CD14-positive monocyte (primary cell): ENCODE measurements around the gene TKFC. TPM values are rescaled to one million over a fixed set of nuclear protein-coding genes. Genes with fewer than 3 reads are reported as not detected.

Source experiments
- DNase-seq, 3 donors: peaks; one replicate each; pipeline ENCODE4 v3.0.0-alpha.2; 2011 to 2022
- H2AFZ ChIP-seq: 2 replicates; pipeline ENCODE4 v1.6.0; 2012; ENCODE audit warnings: mild to moderate bottlenecking, low read depth, low read length, inconsistent platforms; ENCODE audit not compliant: insufficient read depth, poor library complexity, severe bottlenecking
- H3K27ac ChIP-seq, 2 donors: 1 replicate in 1 of 2; 2 replicates in 1 of 2; pipeline ENCODE4 v1.5.1; 2012 to 2013; ENCODE audit warnings: low read length in 2 of 2, control low read depth in 1 of 2, inconsistent platforms in 1 of 2, low read depth in 1 of 2, mild to moderate bottlenecking in 1 of 2
- H3K27me3 ChIP-seq, 2 donors: one replicate each; pipeline versions ENCODE4 v1.6.0 to v1.6.1; 2011 to 2013; ENCODE audit warnings: low read length in 2 of 2; ENCODE audit not compliant: control insufficient read depth in 2 of 2, insufficient read depth in 2 of 2
- H3K36me3 ChIP-seq, 2 donors: replicated peaks in 1 of 2; 1 replicate in 1 of 2; 2 replicates in 1 of 2; pipeline versions ENCODE4 v1.5.1 to v1.6.1; 2012 to 2013; ENCODE audit warnings: low read length in 2 of 2, control low read depth in 1 of 2, inconsistent platforms in 1 of 2, mild to moderate bottlenecking in 1 of 2; ENCODE audit not compliant: insufficient read depth in 2 of 2, control insufficient read depth in 1 of 2
- H3K4me1 ChIP-seq, 2 donors: 1 replicate in 1 of 2; 2 replicates in 1 of 2; pipeline versions ENCODE4 v1.5.1 to v1.6.1; 2012 to 2013; ENCODE audit warnings: low read length in 2 of 2, control low read depth in 1 of 2, inconsistent platforms in 1 of 2, mild to moderate bottlenecking in 1 of 2, moderate library complexity in 1 of 2; ENCODE audit not compliant: insufficient read depth in 2 of 2, control insufficient read depth in 1 of 2
- H3K4me2 ChIP-seq: replicated peaks from 2 replicates; pipeline ENCODE3; 2012; ENCODE audit warnings: low read length, moderate library complexity, mild to moderate bottlenecking; ENCODE audit not compliant: poor library complexity, severe bottlenecking; ENCODE audit errors: extremely low read depth
- H3K4me3 ChIP-seq, 3 experiments: fragments of 200-600 bp in 1 of 3; sonication (generic) in 1 of 3; replicated peaks in 1 of 3; 1 replicate in 2 of 3; 2 replicates in 1 of 3; pipeline ENCODE4 v1.5.1; 2011 to 2013; ENCODE audit warnings: low read length in 3 of 3, mild to moderate bottlenecking in 3 of 3, control low read depth in 2 of 3, low read depth in 2 of 3, inconsistent platforms in 1 of 3, moderate library complexity in 1 of 3
- H3K79me2 ChIP-seq: 2 replicates; pipeline ENCODE4 v1.6.0; 2012; ENCODE audit warnings: mild to moderate bottlenecking, control low read depth, inconsistent platforms, low read length, moderate library complexity; ENCODE audit not compliant: insufficient read depth
- H3K9ac ChIP-seq: 2 replicates; pipeline ENCODE4 v1.6.0; 2017; ENCODE audit warnings: low read length, mild to moderate bottlenecking; ENCODE audit not compliant: insufficient read depth, poor library complexity, severe bottlenecking
- H3K9me3 ChIP-seq, 2 donors: replicated peaks in 1 of 2; 1 replicate in 1 of 2; 2 replicates in 1 of 2; pipeline versions ENCODE4 v1.5.1 to v1.6.1; 2012 to 2013; ENCODE audit warnings: low read length in 2 of 2, control low read depth in 1 of 2; ENCODE audit not compliant: control insufficient read depth in 1 of 2, insufficient read depth in 1 of 2
- H4K20me1 ChIP-seq: 2 replicates; pipeline ENCODE4 v1.6.0; 2012; ENCODE audit warnings: mild to moderate bottlenecking, low read length, control low read depth, moderate library complexity; ENCODE audit not compliant: insufficient read depth
- H3K27ac Mint-ChIP-seq, 7 donors: one replicate each; pipeline ENCODE4 v1.8.0; 2020; ENCODE audit warnings: mild to moderate bottlenecking in 7 of 7, mixed read lengths in 7 of 7, moderate library complexity in 6 of 7, inconsistent platforms in 2 of 7
- H3K27me3 Mint-ChIP-seq, 3 donors: one replicate each; pipeline ENCODE4 v1.8.0; 2021 to 2022; ENCODE audit warnings: low read depth in 3 of 3, mild to moderate bottlenecking in 3 of 3, mixed read lengths in 3 of 3, moderate library complexity in 3 of 3, inconsistent platforms in 1 of 3
- H3K36me3 Mint-ChIP-seq, 2 donors: one replicate each; pipeline ENCODE4 v1.8.0; 2020; ENCODE audit warnings: mixed read lengths in 2 of 2, inconsistent platforms in 1 of 2, mild to moderate bottlenecking in 1 of 2
- H3K4me1 Mint-ChIP-seq: one replicate; pipeline ENCODE4 v1.8.0; 2020; ENCODE audit warnings: mild to moderate bottlenecking, mixed read lengths
- H3K4me3 Mint-ChIP-seq, 2 donors: one replicate each; pipeline ENCODE4 v1.8.0; 2020; ENCODE audit warnings: mild to moderate bottlenecking in 2 of 2, mixed read lengths in 2 of 2, moderate library complexity in 1 of 2
- H3K9me3 Mint-ChIP-seq, 7 donors: one replicate each; pipeline ENCODE4 v1.8.0; 2020 to 2022; ENCODE audit warnings: mixed read lengths in 7 of 7, mild to moderate bottlenecking in 6 of 7, moderate library complexity in 6 of 7, inconsistent platforms in 2 of 7
- CTCF ChIP-seq: fragments of 200-600 bp; IDR thresholded peaks from one replicate; pipeline ENCODE4 v1.8.0; 2022; ENCODE audit warnings: antibody characterized with exemption, mild to moderate bottlenecking
- WGBS: methylation state at CpG from one replicate; pipeline ENCODE4 v1.1.5; 2013; ENCODE audit warnings: missing lambda C conversion rate; ENCODE audit not compliant: insufficient coverage; 5-methylcytosine and 5-hydroxymethylcytosine counted together
- intact Hi-C, 2 donors: fragments of 100-400 bp; cut with micrococcal nuclease; formaldehyde crosslinking; loops; one replicate each; pipeline versions ENCODE4 v1.15.0 to v1.15.1; 2023
- polyA plus RNA-seq, 3 donors: library from polyadenylated mRNA; depleted of rRNA in 1 of 3; unstranded in 2 of 3; stranded (reverse) in 1 of 3; fragments of 300-500 nt in 2 of 3; fragments of >200 nt in 1 of 3; fragmentation: Illumina TruSeq in 2 of 3; gene quantifications; 1 replicate in 2 of 3; 2 replicates in 1 of 3; pipeline ENCODE4 v1.2.3, GENCODE V29; 2012 to 2021

Gene TKFC
- polyA plus RNA-seq, 3 donors = 29.5 to 40.8 (median 29.6) TPM

GRCh38 chr11:61353131-61354067 lies 20.4 kb downstream of the TKFC start:
- Histone ChIP-seq H3K4me3 (no peak overlapping the region), H3K9ac (no peak overlapping the region)
- 74% methylated on average over 10 of the region's 15 CpGs for WGBS

GRCh38 chr11:61354208-61354607 lies 21.2 kb downstream of the TKFC start:
- no peaks in the 10 kb centered on the region for H3K27me3 ChIP-seq
- H3K79me2 ChIP-seq = peaks cover 4% of the 10 kb centered on the region
- H3K4me3 Mint-ChIP-seq = no peak overlapping the region
- H3K4me2 ChIP-seq = no peak overlapping the region
- no peak overlapping the region for H2AFZ ChIP-seq
- H3K27ac ChIP-seq = no peak overlapping the region
- H3K27me3 Mint-ChIP-seq = peaks cover 0 to 3% (median 0%) of the 10 kb centered on the region in 3 donors
- no peak for TF ChIP-seq CTCF
- H3K36me3 Mint-ChIP-seq = peaks cover 57 to 74% of the 10 kb centered on the region in 2 donors
- H3K9ac ChIP-seq = no peak overlapping the region
- H3K9me3 Mint-ChIP-seq = no peaks in the 10 kb centered on the region
- no peak overlapping the region for H3K4me3 ChIP-seq
- intact Hi-C loops = no loop called here
- H3K4me1 Mint-ChIP-seq = peaks cover 35% of the 10 kb centered on the region
- no peak for DNase-seq
- peak overlapping the region in 1 of 7 donors; percentile 35 for H3K27ac Mint-ChIP-seq
- no peaks in the 10 kb centered on the region for H4K20me1 ChIP-seq
- peaks cover 49 to 54% of the 10 kb centered on the region in 2 donors for H3K36me3 ChIP-seq
- WGBS = no CpG with 5 or more reads among the region's 2 CpGs
- H3K4me1 ChIP-seq = peaks cover 31 to 34% of the 10 kb centered on the region in 2 donors
- no peaks in the 10 kb centered on the region for H3K9me3 ChIP-seq

More at GRCh38 chr11:61353131-61354067, 20.4 kb downstream of the TKFC start:
- TF ChIP-seq CTCF = no peak
- Histone ChIP-seq H3K79me2 (no peaks in the 10 kb centered on the region), H3K4me2 (no peak overlapping the region), H3K27ac (no peak overlapping the region), H3K27me3 (no peaks in the 10 kb centered on the region), H4K20me1 (no peaks in the 10 kb centered on the region), H3K36me3 (peaks cover 54 to 61% of the 10 kb centered on the region in 2 donors), H3K9me3 (no peaks in the 10 kb centered on the region), H2AFZ (no peak overlapping the region), H3K4me1 (peaks cover 31 to 34% of the 10 kb centered on the region in 2 donors)
- H3K36me3 Mint-ChIP-seq = peaks cover 65 to 82% of the 10 kb centered on the region in 2 donors
- H3K4me1 Mint-ChIP-seq = peaks cover 37% of the 10 kb centered on the region
- H3K4me3 Mint-ChIP-seq = no peak overlapping the region
- peak overlapping the region in 6 of 7 donors; percentile 20 to 86 (median 60) for H3K27ac Mint-ChIP-seq
- no peak for DNase-seq
- intact Hi-C loops = no loop called here
- no peaks in the 10 kb centered on the region for H3K9me3 Mint-ChIP-seq
- H3K27me3 Mint-ChIP-seq = peaks cover 0 to 3% (median 0%) of the 10 kb centered on the region in 3 donors
